Measurements from ENCODE around the gene RNU5B-1. TPM values are rescaled to one million over a fixed set of nuclear protein-coding genes. Genes with fewer than 3 reads are reported as not detected.
A peak's percentile ranks its signal among the peaks of the same experiment; 100 is the strongest.

Gene RNU5B-1
- total and polyA plus RNA-seq, 9 of the 15 experiments (the other 6 are each of a cell fraction or from before 2014, with no cell fraction given): 14.2 TPM; not detected in 8

- TF ChIP-seq ZNF324 (CRISPR knock-in tag; IDR thresholded peaks at IDR 0.05) (no peak), ZNF239 (CRISPR knock-in tag; IDR thresholded peaks at IDR 0.05) (no peak), ARID3A (IDR thresholded peaks at IDR 0.05; ENCODE audit: borderline replicate concordance, low read depth, low read length) (no peak), NR2C1 (IDR thresholded peaks at IDR 0.05) (no peak), NR2C1 (tag; IDR thresholded peaks at IDR 0.05) (no peak)
Measured at GRCh38 chr15:65334586-65335231, 30.2 kb downstream of the RNU5B-1 start (continued).

- Histone ChIP-seq H4K20me1 (replicated peaks; ENCODE audit: control insufficient read depth, insufficient read depth, low read length) (peaks cover 9% of the 10 kb centered on the region; the same call in 1 of the 2 replicates), H3K9ac (ENCODE audit: insufficient read depth in 1 of 2, low read depth in 2 of 2, low read length in 2 of 2) (peak overlapping the region in 1 of 2 experiments; percentile 17; a peak in 1 of 4 replicates), H3K27ac (ENCODE audit: extremely low read depth, low read depth, low read length) (no peak overlapping the region), H3K4me2 (ENCODE audit: insufficient read depth, low read length) (no peak overlapping the region), H3K27me3 (ENCODE audit: control insufficient read depth in 2 of 2, insufficient read depth in 2 of 2, low read length in 2 of 2) (peaks cover 40 to 78% of the 10 kb centered on the region in 2 experiments), H3K36me3 (ENCODE audit: control insufficient read depth, insufficient read depth, low read length) (no peaks in the 10 kb centered on the region), H2AFZ (ENCODE audit: low read depth, low read length) (no peak overlapping the region), H3K9me3 (replicated peaks; ENCODE audit: control insufficient read depth, insufficient read depth, low read depth, low read length) (no peaks in the 10 kb centered on the region), H3K79me2 (ENCODE audit: control insufficient read depth, insufficient read depth, low read length) (no peaks in the 10 kb centered on the region), H3K4me1 (replicated peaks in 1 of 2; ENCODE audit: control insufficient read depth in 2 of 2, insufficient read depth in 2 of 2, low read length in 2 of 2) (peaks cover 5 to 28% of the 10 kb centered on the region in 2 experiments), H3K4me3 (no peak overlapping the region), H3K9me1 (ENCODE audit: control insufficient read depth, insufficient read depth, low read length) (no peaks in the 10 kb centered on the region)
- FAIRE-seq (no peak), ATAC-seq (no peak), DNase-seq (ENCODE audit: extremely low read depth in 1 of 4, low spot score in 3 of 4) (no peak)
- in situ Hi-C loops (cut with MboI): no loop called here
- under 1% methylated on average over 18 of the region's 19 CpGs for WGBS (ENCODE audit: insufficient coverage, low coverage, missing lambda C conversion rate)
- intact Hi-C loops (cut with micrococcal nuclease): no loop called here
- BruUV-seq (replicated peaks): no TSS peak
- ChIA-PET CTCF (ENCODE audit: low intra/inter-chr PET ratio) (no interaction called here), POLR2A (interaction anchor here (0.8 to 6.0 kb wide), 2 partner anchors 30 to 110 kb away, joined by 3 to 35 read pairs; partner anchors contain the start of gene RNU5B-1)
- TF ChIP-seq HDAC6 (IDR thresholded peaks at IDR 0.05; ENCODE audit: low read depth, low read length) (no peak), HCFC1 (IDR thresholded peaks at IDR 0.05; ENCODE audit: low read depth, low read length) (no peak), TOE1 (IDR thresholded peaks at IDR 0.05; ENCODE audit: borderline replicate concordance) (no peak), TOE1 (CRISPR knock-in tag; IDR thresholded peaks at IDR 0.05; ENCODE audit: borderline replicate concordance, low read depth) (no peak), IRF9 (tag; IDR thresholded peaks at IDR 0.05) (no peak), ZBTB17 (CRISPR knock-in tag; IDR thresholded peaks at IDR 0.05) (no peak), MEF2A (IDR thresholded peaks at IDR 0.05; ENCODE audit: control insufficient read depth, low read depth, low read length) (no peak)
Measured at GRCh38 chr15:65335278-65336055, 31.0 kb downstream of the RNU5B-1 start.

All from K562 (cell line).